Central memory CD8-positive, alpha-beta T cell (primary cell): Measurements from ENCODE around the gene HLCS.

Experiments
- ATAC-seq: fragments of 150-1000 bp; cut with Tn5 transposase; replicated peaks from 2 replicates; pipeline ENCODE4 v1.10.0; 2022; ENCODE audit warnings: mild to moderate bottlenecking, moderate FRiP score, moderate number of reproducible peaks; ENCODE audit not compliant: poor library complexity, severe bottlenecking; ENCODE audit errors: extremely low read depth
- DNase-seq, 2 donors: peaks; one replicate each; pipeline ENCODE4 v3.0.0; 2021; ENCODE audit warnings: low spot score in 2 of 2
- H3K27ac Mint-ChIP-seq: one replicate; pipeline ENCODE4 v1.8.0; 2022; ENCODE audit warnings: low read depth, mild to moderate bottlenecking, moderate library complexity, mixed read lengths
- H3K27me3 Mint-ChIP-seq: one replicate; pipeline ENCODE4 v1.8.0; 2022; ENCODE audit warnings: mixed read lengths
- H3K36me3 Mint-ChIP-seq: one replicate; pipeline ENCODE4 v1.8.0; 2022; ENCODE audit warnings: mild to moderate bottlenecking, moderate library complexity, mixed read lengths; ENCODE audit not compliant: insufficient read depth
- H3K4me1 Mint-ChIP-seq: one replicate; pipeline ENCODE4 v1.8.0; 2022; ENCODE audit warnings: mixed read lengths
- H3K4me3 Mint-ChIP-seq: one replicate; pipeline ENCODE4 v1.8.0; 2022; ENCODE audit warnings: mild to moderate bottlenecking, moderate library complexity, mixed read lengths
- H3K9me3 Mint-ChIP-seq: one replicate; pipeline ENCODE4 v1.8.0; 2022; ENCODE audit warnings: mixed read lengths

Gene HLCS

GRCh38 chr21:36913247-36914169 lies 53.0 kb downstream of the HLCS start:
- no peak overlapping the region for H3K27ac Mint-ChIP-seq
- ATAC-seq: no peak
- no peaks in the 10 kb centered on the region for H3K9me3 Mint-ChIP-seq
- H3K4me1 Mint-ChIP-seq: peaks cover 9% of the 10 kb centered on the region
- H3K27me3 Mint-ChIP-seq: no peaks in the 10 kb centered on the region
- peaks cover 9% of the 10 kb centered on the region for H3K36me3 Mint-ChIP-seq
- DNase-seq: no peak
- H3K4me3 Mint-ChIP-seq: no peak overlapping the region

DNA sequence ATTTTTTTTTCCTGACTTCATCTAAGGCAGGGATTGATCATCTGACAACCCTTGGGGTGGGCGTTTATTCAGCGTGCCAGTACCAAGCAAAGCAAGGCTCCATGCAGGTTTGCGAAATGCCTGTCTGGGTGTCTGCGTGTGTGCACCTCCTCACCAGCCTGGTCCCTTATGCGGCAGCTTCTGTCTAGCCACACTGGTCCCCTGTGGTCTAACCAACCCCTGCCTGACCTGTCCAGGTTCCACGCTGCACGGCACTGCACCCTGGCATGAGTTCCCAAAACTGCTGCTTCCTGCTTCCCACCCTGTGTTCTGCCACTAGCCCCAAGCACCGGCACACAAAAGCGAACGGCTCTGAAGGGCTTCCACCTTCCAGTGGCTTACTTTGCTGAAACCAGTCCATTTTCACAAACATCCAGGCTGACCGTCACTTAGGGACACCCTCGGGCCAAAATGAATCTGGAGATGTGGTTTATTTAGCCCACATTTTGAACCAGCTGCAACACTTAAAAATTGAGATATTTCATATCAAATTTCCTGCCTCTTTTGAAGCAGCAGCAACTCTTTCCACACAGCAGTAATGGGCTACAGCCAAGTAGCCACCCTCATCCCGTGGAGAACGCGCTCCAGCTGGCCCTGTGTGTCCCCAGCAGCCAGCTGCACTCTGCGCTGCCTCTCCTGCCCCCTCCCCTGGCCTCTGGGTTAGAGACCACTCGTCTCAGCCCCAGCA lies 55.7 kb downstream of the HLCS start:
- H3K27me3 Mint-ChIP-seq: no peaks in the 10 kb centered on the region
- ATAC-seq: no peak
- no peak overlapping the region for H3K4me3 Mint-ChIP-seq
- H3K4me1 Mint-ChIP-seq: peaks cover 11% of the 10 kb centered on the region
- no peaks in the 10 kb centered on the region for H3K9me3 Mint-ChIP-seq
- H3K36me3 Mint-ChIP-seq: peaks cover 1% of the 10 kb centered on the region
- no peak for DNase-seq
- no peak overlapping the region for H3K27ac Mint-ChIP-seq

GRCh38 chr21:36909901-36910561 lies 56.4 kb downstream of the HLCS start:
- no peak overlapping the region for H3K27ac Mint-ChIP-seq
- H3K4me3 Mint-ChIP-seq: no peak overlapping the region
- DNase-seq (no peak), ATAC-seq (no peak)
- peaks cover 11% of the 10 kb centered on the region for H3K4me1 Mint-ChIP-seq
- peaks cover 1% of the 10 kb centered on the region for H3K36me3 Mint-ChIP-seq
- H3K9me3 Mint-ChIP-seq: no peaks in the 10 kb centered on the region
- H3K27me3 Mint-ChIP-seq: no peaks in the 10 kb centered on the region

DNA sequence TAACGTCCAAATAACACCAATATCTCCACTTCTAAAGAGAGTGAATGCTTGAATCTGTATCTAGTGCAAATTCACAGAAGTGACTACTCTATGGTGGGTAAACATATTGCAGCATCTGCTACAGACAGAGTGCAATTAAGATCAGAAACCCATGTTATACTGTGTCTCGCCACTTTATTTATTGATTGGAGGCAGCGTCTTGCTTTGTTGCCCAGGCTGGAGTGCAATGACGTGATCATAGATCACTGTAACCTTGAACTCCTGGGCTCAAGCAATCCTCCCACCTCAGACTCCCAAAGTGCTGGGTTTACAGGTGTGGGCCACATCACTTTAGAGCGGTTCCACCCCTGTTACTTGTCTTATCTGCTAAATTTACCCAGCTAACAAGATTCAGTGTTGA lies 57.0 kb downstream of the HLCS start:
- no peak overlapping the region for H3K4me3 Mint-ChIP-seq
- H3K27me3 Mint-ChIP-seq: no peaks in the 10 kb centered on the region
- H3K4me1 Mint-ChIP-seq: peaks cover 11% of the 10 kb centered on the region
- ATAC-seq (no peak), DNase-seq (no peak)
- no peaks in the 10 kb centered on the region for H3K9me3 Mint-ChIP-seq
- H3K27ac Mint-ChIP-seq: no peak overlapping the region
- peaks cover 1% of the 10 kb centered on the region for H3K36me3 Mint-ChIP-seq

DNA sequence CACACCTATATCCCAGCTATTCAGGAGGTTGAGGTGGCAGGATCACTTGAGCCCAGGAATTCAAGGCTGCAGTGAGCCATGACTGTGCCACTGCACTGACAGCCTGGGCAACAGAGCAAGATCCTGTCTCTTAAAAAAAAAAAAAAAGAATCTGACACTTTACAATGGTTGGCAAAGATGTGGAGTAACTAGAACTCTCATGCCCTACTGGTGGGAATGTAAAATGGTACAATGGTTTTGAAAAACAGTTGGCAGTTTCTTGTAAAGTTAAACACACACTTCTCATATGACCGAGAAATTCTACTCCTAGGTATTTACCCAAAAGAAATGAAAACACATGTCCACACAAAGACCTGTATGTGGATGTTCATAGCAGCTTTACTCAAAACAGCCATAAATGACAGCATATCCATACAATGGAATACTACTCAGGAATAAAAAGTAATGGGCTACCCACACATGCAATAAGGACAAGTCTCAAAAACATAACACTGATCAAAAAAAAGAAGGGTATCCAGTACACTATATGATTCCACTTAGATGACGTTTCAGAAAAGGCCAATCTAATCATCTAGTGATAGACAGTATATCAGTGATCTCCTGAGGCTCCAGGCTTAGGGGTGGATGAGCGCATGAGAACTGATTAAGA lies 58.1 kb downstream of the HLCS start:
- H3K4me3 Mint-ChIP-seq: no peak overlapping the region
- H3K9me3 Mint-ChIP-seq: no peaks in the 10 kb centered on the region
- peaks cover 12% of the 10 kb centered on the region for H3K4me1 Mint-ChIP-seq
- H3K36me3 Mint-ChIP-seq: peaks cover 1% of the 10 kb centered on the region
- DNase-seq: no peak
- H3K27me3 Mint-ChIP-seq: no peaks in the 10 kb centered on the region
- no peak for ATAC-seq
- no peak overlapping the region for H3K27ac Mint-ChIP-seq

- Mint-ChIP-seq H3K4me3 (no peak overlapping the region), H3K36me3 (peaks cover 5% of the 10 kb centered on the region), H3K9me3 (no peaks in the 10 kb centered on the region), H3K4me1 (peaks cover 39% of the 10 kb centered on the region), H3K27me3 (no peaks in the 10 kb centered on the region), H3K27ac (no peak overlapping the region)
- DNase-seq (no peak), ATAC-seq (no peak)
These were observed 62.3 kb downstream of the HLCS start for GRCh38 chr21:36904093-36904666.

DNA sequence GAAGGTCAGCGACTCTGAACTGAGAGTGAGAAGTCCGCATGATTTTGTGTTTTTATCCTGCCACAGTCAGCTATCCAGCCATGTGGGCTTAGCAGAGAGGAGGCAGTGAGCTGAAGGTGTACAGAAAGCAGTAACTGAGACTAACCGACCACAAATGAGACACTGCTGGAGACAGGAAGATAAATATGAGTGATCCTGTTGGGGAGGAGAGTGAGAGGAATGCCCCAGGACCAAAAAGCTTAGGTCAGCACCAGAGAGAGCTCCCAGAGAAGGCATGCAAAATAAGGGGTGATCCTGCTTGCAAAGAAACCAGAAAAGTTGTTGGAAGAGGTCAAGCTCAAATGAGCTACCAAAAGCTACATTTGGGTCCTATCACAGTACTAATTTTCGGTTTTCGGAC lies 63.7 kb downstream of the HLCS start:
- Mint-ChIP-seq H3K27me3 (no peaks in the 10 kb centered on the region), H3K27ac (no peak overlapping the region), H3K4me1 (peaks cover 32% of the 10 kb centered on the region), H3K4me3 (no peak overlapping the region), H3K9me3 (no peaks in the 10 kb centered on the region), H3K36me3 (peaks cover 5% of the 10 kb centered on the region)
- DNase-seq (no peak), ATAC-seq (no peak)

DNA sequence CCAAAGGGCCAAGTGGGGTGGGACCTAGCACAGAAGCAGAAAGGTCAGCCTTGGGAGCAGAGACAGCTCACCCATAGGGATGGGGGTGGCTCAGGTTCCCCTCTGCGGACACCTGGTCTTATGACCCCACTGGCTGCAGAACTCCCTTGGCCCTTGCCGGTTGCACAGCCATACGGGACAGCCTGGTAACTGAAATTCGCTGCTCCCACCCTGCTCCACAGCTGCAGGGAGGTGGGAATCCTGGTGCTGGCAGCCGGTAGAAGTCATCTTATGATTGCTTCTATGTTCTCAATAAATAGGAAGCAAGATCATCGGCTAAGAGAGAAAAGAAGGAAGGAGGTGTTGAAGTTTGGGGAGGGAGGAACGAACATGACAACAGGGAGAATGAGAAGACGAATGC lies 64.1 kb downstream of the HLCS start:
- peaks cover 5% of the 10 kb centered on the region for H3K36me3 Mint-ChIP-seq
- no peaks in the 10 kb centered on the region for H3K9me3 Mint-ChIP-seq
- no peak overlapping the region for H3K27ac Mint-ChIP-seq
- ATAC-seq (no peak), DNase-seq (no peak)
- H3K27me3 Mint-ChIP-seq: no peaks in the 10 kb centered on the region
- peaks cover 32% of the 10 kb centered on the region for H3K4me1 Mint-ChIP-seq
- H3K4me3 Mint-ChIP-seq: no peak overlapping the region

DNA sequence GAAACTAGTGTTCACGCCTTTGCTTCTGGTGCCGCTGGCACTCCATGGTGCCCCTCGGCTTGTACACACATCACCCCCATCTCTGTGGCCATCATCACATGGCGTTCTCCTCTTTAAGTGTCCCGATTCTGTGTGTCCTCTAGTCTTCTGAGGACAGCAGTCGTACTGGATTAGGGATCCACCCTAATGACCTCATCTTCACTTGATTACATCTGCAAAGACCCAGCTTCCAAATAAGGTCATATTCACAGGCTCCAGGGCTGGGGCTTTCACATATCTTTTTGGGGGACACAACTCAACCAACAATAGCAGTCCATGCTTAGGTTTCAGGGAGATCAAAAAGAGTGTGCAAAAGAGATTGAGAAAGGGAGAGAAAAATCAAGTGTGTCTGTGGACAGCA lies 64.9 kb downstream of the HLCS start:
- DNase-seq (no peak), ATAC-seq (no peak)
- Mint-ChIP-seq H3K4me1 (peaks cover 32% of the 10 kb centered on the region), H3K36me3 (peaks cover 6% of the 10 kb centered on the region), H3K9me3 (no peaks in the 10 kb centered on the region), H3K27me3 (no peaks in the 10 kb centered on the region), H3K4me3 (no peak overlapping the region), H3K27ac (no peak overlapping the region)

DNA sequence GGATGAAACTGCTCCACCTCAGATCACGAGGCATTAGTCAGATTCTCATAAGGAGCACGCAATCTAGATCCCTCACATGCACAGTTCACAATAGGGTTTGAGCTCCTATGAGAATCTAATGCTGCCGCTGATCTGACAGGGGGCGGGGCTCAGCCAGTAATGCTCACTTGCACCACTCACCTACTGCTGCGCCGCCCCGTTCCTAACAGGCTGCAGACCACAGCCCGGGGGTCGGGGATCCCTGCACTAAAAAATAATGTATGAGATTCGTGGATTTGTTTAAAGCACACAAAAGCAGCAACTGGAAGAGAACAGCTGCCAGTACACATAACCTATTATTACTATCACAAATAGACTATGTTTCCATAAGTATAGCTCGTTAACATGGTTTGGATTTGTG lies 72.9 kb downstream of the HLCS start:
- no peak overlapping the region for H3K27ac Mint-ChIP-seq

DNA sequence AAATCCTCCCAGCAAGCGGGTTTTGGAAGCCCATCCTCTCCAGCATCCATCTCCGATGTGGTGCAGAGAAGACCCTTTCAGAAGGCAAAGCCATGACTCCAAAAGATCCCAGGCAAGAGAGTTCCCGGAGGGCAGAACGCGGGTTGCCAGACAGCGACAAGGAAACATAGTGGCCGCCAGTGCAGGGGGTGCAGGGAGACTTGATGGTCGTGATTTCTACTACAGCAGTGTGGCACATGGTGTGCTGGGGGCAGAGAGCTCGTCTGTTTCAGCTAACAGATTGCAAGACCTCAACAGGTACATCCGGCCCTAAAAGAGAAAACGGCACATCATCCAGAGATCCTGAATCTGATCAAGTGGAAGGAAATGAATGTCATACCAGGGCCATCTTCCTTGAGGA lies 74.3 kb downstream of the HLCS start:
- Mint-ChIP-seq H3K36me3 (peaks cover 7% of the 10 kb centered on the region), H3K4me3 (no peak overlapping the region), H3K4me1 (peaks cover 6% of the 10 kb centered on the region), H3K27me3 (no peaks in the 10 kb centered on the region), H3K9me3 (no peaks in the 10 kb centered on the region), H3K27ac (no peak overlapping the region)
- ATAC-seq: no peak
- no peak for DNase-seq

More for the DNA sequence above, 72.9 kb downstream of the HLCS start:
- DNase-seq: no peak
- no peaks in the 10 kb centered on the region for H3K27me3 Mint-ChIP-seq
- H3K36me3 Mint-ChIP-seq: peaks cover 7% of the 10 kb centered on the region
- no peak overlapping the region for H3K4me3 Mint-ChIP-seq
- peaks cover 4% of the 10 kb centered on the region for H3K4me1 Mint-ChIP-seq
- ATAC-seq: no peak
- H3K9me3 Mint-ChIP-seq: no peaks in the 10 kb centered on the region

- ATAC-seq (no peak), DNase-seq (no peak)
- Mint-ChIP-seq H3K27ac (no peak overlapping the region), H3K9me3 (no peaks in the 10 kb centered on the region), H3K4me1 (peaks cover 6% of the 10 kb centered on the region), H3K36me3 (peaks cover 7% of the 10 kb centered on the region), H3K4me3 (no peak overlapping the region), H3K27me3 (no peaks in the 10 kb centered on the region)
These were observed 74.8 kb downstream of the HLCS start for GRCh38 chr21:36891692-36892091.
